Prostate gland (tissue), 2 donors: ENCODE measurements around the gene LTO1.

Experiments
- CTCF ChIP-seq, 4 experiments: fragments of 200-600 bp in 2 of 4; fragments of 450-650 bp in 2 of 4; sonication (generic) in 2 of 4; IDR thresholded peaks; 1 replicate in 3 of 4; 2 replicates in 1 of 4; pipeline ENCODE4 v1.5.1; 2016 to 2019; ENCODE audit warnings: antibody characterized with exemption in 4 of 4, mild to moderate bottlenecking in 2 of 4, moderate library complexity in 2 of 4
- POLR2A ChIP-seq: fragments of 450-650 bp; IDR thresholded peaks from one replicate; pipeline ENCODE4 v1.6.1; 2016; ENCODE audit warnings: antibody characterized with exemption, mild to moderate bottlenecking
- POLR2AphosphoS5 ChIP-seq: sonication (generic); formaldehyde crosslinking; IDR thresholded peaks from one replicate; pipeline ENCODE4 v1.6.1; 2017; ENCODE audit warnings: antibody characterized with exemption

DNA sequence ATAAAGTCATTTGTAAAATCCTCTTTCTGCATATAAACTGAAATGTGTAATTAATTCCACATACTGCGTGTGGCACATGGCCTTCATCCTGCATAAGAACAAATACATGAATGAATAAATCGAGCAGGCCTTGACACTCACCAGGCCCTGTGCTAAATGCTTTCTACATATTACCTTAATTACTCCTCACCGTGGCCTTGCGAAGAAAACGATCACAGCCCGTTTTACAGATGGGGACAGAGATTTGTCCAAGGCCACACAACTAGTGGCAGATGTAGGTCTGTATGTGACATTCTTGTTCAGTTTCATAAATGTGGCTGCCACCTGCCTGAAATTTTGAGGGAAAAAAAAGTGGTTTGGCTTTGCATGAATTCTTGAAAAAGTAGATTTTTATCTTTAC is 40.0 kb downstream of the LTO1 start:
- TF ChIP-seq CTCF (IDR thresholded peaks at IDR 0.05) (no peak), POLR2AphosphoS5 (no peak), POLR2A (no peak)
